HAP-1 (cell line): ENCODE results near the gene IGFBP5.
A peak's percentile ranks its signal among the peaks of the same experiment; 100 is the strongest.

Source experiments
- DNase-seq, 2 experiments: peaks; one replicate each; pipeline ENCODE4 v3.0.0-alpha.2; 2016 to 2020; ENCODE audit warnings: low spot score in 2 of 2
- H3K27me3 ChIP-seq: fragments of 250-450 bp; sonication (Bioruptor Pico); 2 replicates; pipeline ENCODE4 v1.5.1; 2020; ENCODE audit warnings: low read depth, mild to moderate bottlenecking, moderate library complexity
- H3K36me3 ChIP-seq: fragments of 250-450 bp; sonication (Bioruptor Pico); replicated peaks from 2 replicates; pipeline ENCODE4 v1.5.1; 2020; ENCODE audit warnings: mild to moderate bottlenecking
- H3K4me1 ChIP-seq: fragments of 250-450 bp; sonication (Bioruptor Pico); 2 replicates; pipeline ENCODE4 v1.5.1; 2020; ENCODE audit warnings: mild to moderate bottlenecking
- H3K4me3 ChIP-seq: fragments of 250-450 bp; sonication (Bioruptor Pico); 2 replicates; pipeline ENCODE4 v1.5.1; 2020; ENCODE audit warnings: mild to moderate bottlenecking, moderate library complexity
- H3K9me3 ChIP-seq: fragments of 250-450 bp; sonication (Bioruptor Pico); 2 replicates; pipeline ENCODE4 v1.5.1; 2020; ENCODE audit warnings: mild to moderate bottlenecking, moderate library complexity
- in situ Hi-C: fragments of 300-500 bp; cut with MboI; formaldehyde crosslinking; loops from 3 replicates; pipeline ENCODE4 v1.14.3; 2020; ENCODE audit warnings: low sequenced_read_pairs, inconsistent platforms, mixed read lengths

Gene IGFBP5

DNA sequence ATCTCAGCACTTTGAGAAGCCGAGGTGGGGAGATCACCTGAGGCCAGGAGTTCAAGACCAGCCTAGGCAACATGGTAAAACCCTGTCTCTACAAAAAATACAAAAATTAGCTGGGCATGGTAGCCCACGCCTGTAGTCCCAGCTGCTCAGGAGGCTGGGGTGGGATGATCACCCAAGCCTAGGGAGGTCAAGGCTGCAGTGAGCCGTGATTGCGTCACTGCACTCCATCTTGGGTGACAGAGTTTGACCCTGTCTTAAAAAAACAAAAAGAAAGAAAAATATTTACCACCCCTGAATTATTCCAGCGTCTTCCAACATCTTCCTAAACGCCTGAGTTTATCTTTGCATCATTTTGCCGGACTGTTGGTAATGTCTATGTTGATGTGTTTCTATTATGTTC is 6.2 kb upstream of the IGFBP5 start:
- no peaks in the 10 kb centered on the region for H3K9me3 ChIP-seq
- in situ Hi-C loops, result no loop called here
- peaks cover 21% of the 10 kb centered on the region for H3K4me1 ChIP-seq
- peak in 1 of 2 experiments; percentile 22 for DNase-seq
- H3K36me3 ChIP-seq, result no peaks in the 10 kb centered on the region
- no peak overlapping the region for H3K4me3 ChIP-seq
- H3K27me3 ChIP-seq, result no peaks in the 10 kb centered on the region

DNA sequence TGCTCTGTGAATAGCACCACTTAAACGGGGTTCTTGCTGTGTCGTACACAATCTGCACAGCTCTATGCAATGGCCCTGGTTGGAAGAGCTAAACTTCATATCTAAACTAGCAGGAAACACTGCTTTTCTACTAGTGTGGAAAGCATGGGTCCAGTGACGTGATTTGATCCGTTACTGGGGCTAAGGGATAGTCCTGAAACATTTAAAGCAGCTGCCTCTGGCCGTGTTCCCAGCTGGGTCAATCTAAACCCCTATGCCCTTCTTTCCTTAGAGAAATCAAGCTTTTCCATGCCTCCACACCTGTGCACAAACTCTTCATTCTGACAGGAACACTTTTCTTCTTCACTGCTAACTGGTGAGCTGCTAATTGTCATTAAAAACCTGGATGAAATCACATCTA is 5.4 kb upstream of the IGFBP5 start:
- H3K4me1 ChIP-seq, result peaks cover 27% of the 10 kb centered on the region
- H3K36me3 ChIP-seq, result no peaks in the 10 kb centered on the region
- DNase-seq, result no peak
- no peak overlapping the region for H3K4me3 ChIP-seq
- no peaks in the 10 kb centered on the region for H3K9me3 ChIP-seq
- in situ Hi-C loops, result no loop called here
- no peaks in the 10 kb centered on the region for H3K27me3 ChIP-seq

DNA sequence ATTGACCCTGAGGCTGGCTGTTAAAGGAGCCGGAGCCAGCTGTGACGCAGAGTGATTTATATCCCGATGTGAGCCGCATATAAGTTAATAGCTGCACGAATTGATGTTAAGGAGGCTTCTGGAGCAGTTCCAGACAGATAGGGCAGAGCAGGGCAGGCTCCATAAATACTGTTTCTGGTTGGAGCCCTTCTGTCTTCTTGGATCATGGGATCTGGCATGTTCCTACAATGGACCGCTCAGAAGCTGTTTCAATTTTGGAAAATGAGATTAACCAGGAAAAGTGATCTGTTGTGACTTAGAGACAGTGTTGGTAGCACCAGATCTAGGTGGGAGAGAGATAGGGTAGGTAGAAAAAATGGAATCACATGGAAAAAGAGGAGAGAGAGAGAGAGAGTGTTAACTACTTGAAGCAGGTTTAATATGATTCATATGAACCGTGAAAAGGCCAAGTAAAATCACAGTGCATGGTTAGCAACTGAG is 4.8 kb upstream of the IGFBP5 start:
- no peaks in the 10 kb centered on the region for H3K9me3 ChIP-seq
- H3K4me1 ChIP-seq, result peaks cover 34% of the 10 kb centered on the region
- no peaks in the 10 kb centered on the region for H3K27me3 ChIP-seq
- H3K36me3 ChIP-seq, result no peaks in the 10 kb centered on the region
- no peak overlapping the region for H3K4me3 ChIP-seq
- in situ Hi-C loops, result no loop called here
- DNase-seq, result no peak

DNA sequence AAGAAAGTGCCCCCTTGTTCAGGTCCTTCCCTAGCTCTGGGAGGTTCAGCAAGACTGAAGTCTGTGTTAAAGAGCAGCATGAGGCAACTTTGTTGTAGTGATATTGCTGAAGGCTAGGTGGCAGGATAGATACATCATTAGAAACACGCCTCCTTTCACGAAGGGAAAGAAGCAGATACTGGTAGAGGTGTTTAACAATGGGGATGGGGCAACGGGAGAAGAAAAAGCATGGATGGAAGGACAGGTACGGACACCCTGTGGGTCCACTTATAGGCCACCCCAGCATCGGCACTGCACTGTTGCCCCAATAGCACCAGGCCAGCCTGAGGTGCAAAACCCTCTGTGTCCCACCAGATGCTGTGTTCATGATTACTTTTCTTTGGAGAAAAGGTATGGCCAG is 3.5 kb upstream of the IGFBP5 start:
- no peaks in the 10 kb centered on the region for H3K36me3 ChIP-seq
- peaks cover 45% of the 10 kb centered on the region for H3K4me1 ChIP-seq
- no peaks in the 10 kb centered on the region for H3K27me3 ChIP-seq
- DNase-seq, result peak; percentile 45 to 76
- no peak overlapping the region for H3K4me3 ChIP-seq
- in situ Hi-C loops, result no loop called here
- H3K9me3 ChIP-seq, result no peaks in the 10 kb centered on the region

DNA sequence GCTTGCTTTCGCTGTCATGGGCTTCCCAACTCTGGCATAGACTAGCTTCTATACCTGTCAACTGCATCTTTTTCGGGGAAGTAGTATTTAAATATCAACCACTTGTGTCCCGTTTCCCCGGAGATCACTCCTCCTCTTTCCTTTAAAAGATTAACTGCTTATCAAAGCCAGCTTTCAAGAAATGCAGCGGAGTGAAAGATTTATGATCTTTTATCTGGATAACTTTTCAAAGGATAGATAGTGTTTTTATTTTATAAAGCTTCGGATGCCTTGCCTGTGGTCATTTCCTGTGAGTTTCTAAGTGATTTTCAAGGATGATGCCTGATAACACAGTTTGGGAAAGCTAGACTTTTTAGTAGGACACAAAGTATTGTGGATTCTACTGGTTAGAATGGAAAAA is 2.9 kb upstream of the IGFBP5 start:
- no peaks in the 10 kb centered on the region for H3K9me3 ChIP-seq
- no peak overlapping the region for H3K4me3 ChIP-seq
- DNase-seq, result no peak
- H3K4me1 ChIP-seq, result peaks cover 48% of the 10 kb centered on the region
- in situ Hi-C loops, result no loop called here
- H3K36me3 ChIP-seq, result no peaks in the 10 kb centered on the region
- H3K27me3 ChIP-seq, result no peaks in the 10 kb centered on the region

DNA sequence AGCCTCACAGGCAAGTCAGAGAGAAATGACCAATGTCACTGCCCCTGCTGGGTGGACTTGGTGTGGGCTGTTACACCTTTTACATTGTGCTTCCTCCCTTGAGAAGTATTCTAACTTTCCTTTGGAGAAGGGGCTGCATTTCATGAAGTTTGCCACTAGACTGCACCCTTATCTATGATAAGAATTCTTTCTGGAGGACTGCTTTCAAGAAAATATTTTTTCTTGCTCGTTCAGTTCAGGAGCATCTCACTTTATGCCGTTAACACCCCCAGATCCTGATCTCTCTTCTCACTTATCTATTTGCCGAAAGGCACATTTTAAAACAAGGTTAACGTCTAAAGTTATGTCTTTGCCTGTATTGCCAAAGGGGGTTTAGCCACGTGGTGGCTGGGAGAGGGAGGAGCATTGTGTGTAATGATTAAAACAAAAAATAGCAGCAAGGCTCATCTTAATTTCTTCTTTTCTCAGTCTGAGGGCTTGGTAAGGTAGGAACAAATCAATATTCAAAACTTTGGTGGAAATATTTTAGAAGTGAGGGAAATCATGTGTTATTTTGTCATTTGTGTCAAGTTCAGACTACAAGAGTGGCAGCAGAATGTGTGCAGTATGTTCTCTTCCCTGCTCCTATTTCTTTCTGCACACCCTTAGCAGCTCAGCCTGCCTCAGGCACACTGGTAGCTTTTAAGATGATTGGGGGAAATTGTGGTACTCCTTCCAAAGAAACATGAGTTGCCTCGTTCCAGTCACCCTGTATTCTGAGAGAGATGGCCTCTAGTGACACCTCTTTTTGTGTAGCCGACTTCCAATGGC is 1.6 kb upstream of the IGFBP5 start:
- Histone ChIP-seq H3K4me3 (no peak overlapping the region), H3K9me3 (no peaks in the 10 kb centered on the region), H3K4me1 (peaks cover 50% of the 10 kb centered on the region), H3K36me3 (no peaks in the 10 kb centered on the region), H3K27me3 (no peaks in the 10 kb centered on the region)
- peak; percentile 34 to 62 for DNase-seq
- in situ Hi-C loops, result no loop called here

DNA sequence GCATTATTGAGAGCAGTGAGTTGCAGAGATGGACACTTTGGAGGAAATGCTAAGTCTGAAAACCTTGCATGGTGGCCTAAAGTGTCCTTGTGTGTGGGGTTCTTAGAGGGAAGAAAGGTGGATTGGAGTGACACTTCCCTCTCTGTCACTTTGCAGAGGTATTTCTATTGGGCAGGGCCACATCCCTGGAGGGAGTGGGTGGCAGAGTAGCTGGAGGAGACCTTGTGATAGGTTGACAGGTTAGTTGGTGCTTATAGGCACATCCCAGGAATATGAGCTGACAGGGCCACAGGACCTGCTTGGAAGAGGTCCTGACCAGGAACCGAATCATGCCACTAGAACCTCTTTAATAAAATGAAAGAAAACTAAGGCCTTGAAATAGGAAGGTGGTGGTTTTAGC is 972 bp upstream of the IGFBP5 start:
- in situ Hi-C loops, result no loop called here
- H3K4me1 ChIP-seq, result peaks cover 46% of the 10 kb centered on the region
- H3K9me3 ChIP-seq, result no peaks in the 10 kb centered on the region
- DNase-seq, result no peak
- H3K4me3 ChIP-seq, result no peak overlapping the region
- no peaks in the 10 kb centered on the region for H3K36me3 ChIP-seq
- no peaks in the 10 kb centered on the region for H3K27me3 ChIP-seq

DNA sequence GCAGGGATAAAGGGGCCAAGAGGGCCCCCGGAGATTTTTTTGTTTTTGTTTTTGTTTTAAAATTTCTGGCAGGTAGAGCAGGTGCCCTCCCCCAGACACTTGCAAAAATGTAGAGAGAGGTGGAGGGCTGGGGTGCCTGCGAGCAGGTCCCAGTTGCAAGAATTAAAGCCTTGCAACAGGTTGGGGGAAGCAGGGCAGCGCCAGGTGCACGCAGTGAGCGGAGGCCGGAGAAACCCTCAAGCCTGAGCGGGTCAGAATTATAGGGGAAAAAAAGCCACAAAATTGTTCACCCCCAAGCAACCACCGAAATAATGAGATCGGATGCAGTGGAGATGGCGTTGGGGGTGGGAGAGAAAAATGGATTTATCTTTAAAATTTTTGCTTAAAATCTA is 527 bp downstream of the IGFBP5 start:
- H3K27me3 ChIP-seq, result no peaks in the 10 kb centered on the region
- H3K4me3 ChIP-seq, result peak overlapping the region; percentile 41
- no peak for DNase-seq
- in situ Hi-C loops, result loop anchor here (5.0 kb wide), 1 partner anchor 817 kb away; no protein-coding TSS in a partner anchor
- no peaks in the 10 kb centered on the region for H3K36me3 ChIP-seq
- peaks cover 44% of the 10 kb centered on the region for H3K4me1 ChIP-seq
- H3K9me3 ChIP-seq, result no peaks in the 10 kb centered on the region

DNA sequence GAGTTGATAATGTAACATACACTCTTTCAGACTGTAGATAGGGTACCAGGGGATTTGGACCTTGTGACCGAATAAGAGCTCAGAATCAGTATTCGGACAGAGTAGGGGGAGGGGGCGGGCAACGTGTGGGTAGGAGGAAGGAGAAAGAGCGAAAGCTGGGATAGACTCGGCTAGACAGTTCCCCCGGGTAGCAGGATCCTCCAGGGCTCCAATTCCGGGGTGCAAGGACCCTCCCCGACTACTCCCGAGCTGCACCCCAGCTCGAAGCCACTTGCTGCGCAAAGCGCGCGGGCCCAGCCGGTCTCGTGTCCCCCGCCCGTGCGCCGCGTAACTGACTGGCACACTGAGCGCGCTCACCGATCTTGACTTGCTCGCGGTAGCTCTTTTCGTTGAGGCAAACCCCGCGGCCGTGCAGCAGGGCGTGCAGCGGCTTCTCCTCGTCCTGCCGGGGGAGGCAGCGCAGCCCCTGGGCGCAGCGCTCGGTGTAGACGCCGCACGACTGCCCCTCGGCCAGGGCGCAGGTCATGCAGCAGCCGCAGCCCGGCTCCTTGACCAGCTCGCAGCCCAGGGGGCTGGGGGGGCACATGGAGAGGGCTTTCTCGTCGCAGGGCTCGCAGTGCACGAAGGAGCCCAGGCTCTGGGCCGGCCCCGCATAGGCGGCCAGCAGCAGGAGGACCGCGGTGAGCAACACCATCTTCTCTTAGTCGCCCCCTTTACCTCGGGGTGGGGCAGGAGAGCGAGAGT is 1.1 kb downstream of the IGFBP5 start:
- DNase-seq, result peak; percentile 63 to 82
- in situ Hi-C loops, result loop anchor here (5.0 kb wide), 1 partner anchor 818 kb away; no protein-coding TSS in a partner anchor
- Histone ChIP-seq H3K4me1 (peaks cover 44% of the 10 kb centered on the region), H3K9me3 (no peaks in the 10 kb centered on the region), H3K27me3 (no peaks in the 10 kb centered on the region), H3K4me3 (peak overlapping the region; percentile 41), H3K36me3 (no peaks in the 10 kb centered on the region)

DNA sequence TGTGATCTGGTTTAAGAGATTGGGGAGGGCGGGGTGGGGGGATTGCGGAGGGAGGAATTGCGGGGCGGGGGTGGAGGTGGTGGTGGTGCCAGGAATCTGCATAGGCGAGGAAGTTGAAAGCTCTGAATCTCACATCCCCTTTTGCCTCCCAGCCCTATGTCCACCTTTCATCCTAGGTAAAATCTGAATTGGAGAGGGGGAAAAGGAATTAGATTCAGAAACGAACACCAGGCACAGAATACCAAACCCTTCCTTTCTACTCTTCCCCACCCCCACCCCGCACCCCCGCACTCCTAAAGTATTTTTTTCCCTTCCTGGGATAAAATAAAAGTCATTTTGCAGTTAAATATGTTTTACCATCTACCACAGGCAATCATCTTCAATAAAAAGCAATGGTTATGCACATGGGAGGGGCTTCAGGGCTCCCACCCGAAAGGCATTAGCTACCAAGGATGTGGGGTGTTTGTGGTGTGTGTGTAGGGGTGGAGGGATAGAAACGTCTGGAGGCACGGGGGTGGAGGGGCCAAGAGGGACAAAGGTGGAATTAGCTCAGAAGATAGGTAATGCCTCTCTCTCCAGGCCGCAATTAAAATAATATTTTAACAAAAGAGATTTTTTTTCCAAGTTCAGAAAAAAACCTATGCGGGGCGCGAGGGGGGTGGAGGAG is 1.8 kb downstream of the IGFBP5 start:
- Histone ChIP-seq H3K36me3 (no peaks in the 10 kb centered on the region), H3K9me3 (no peaks in the 10 kb centered on the region), H3K4me3 (peak overlapping the region; percentile 41), H3K27me3 (no peaks in the 10 kb centered on the region), H3K4me1 (peaks cover 44% of the 10 kb centered on the region)
- DNase-seq, result peak; percentile 50 to 57
- in situ Hi-C loops, result loop anchor here (5.0 kb wide), 1 partner anchor 819 kb away; no protein-coding TSS in a partner anchor

DNA sequence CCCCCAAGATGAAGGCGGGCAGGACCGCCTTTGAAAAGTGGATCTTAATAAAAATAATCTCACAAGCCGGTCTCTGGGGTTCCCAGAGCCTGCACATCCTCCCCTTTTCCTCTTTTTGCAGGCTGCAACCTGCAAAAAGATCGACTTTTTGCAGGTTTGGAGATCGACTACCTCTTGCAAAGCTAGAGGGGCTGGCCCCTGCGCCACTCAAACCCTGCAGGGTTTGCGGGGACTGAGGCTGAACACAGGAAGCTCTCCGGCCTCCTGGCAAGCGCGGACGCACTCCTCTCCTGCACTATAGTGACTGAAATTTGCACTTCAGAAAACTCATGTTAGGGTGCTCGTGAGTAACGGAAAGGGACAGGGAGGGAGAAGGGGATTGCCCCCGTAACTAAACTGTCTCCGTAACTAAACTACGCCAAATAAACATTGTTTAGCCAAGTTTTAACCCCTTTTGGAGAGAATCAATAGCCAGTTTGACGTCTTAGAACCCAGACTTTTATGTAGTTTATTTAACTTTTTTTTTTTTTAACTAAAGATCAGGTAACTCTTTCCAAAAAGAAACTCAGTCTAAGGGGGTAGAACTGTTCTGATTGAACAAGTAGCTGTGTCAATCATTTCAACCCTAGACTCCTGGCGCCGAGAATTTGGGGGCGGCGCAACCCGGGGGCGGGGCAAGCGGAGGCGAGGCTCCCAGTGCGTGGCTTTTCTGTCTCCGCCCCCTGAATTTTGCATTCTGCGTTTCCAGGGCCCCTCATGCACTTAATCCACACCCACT is 2.5 kb downstream of the IGFBP5 start:
- in situ Hi-C loops, result loop anchor here (5.0 kb wide), 1 partner anchor 819 kb away; no protein-coding TSS in a partner anchor

DNA sequence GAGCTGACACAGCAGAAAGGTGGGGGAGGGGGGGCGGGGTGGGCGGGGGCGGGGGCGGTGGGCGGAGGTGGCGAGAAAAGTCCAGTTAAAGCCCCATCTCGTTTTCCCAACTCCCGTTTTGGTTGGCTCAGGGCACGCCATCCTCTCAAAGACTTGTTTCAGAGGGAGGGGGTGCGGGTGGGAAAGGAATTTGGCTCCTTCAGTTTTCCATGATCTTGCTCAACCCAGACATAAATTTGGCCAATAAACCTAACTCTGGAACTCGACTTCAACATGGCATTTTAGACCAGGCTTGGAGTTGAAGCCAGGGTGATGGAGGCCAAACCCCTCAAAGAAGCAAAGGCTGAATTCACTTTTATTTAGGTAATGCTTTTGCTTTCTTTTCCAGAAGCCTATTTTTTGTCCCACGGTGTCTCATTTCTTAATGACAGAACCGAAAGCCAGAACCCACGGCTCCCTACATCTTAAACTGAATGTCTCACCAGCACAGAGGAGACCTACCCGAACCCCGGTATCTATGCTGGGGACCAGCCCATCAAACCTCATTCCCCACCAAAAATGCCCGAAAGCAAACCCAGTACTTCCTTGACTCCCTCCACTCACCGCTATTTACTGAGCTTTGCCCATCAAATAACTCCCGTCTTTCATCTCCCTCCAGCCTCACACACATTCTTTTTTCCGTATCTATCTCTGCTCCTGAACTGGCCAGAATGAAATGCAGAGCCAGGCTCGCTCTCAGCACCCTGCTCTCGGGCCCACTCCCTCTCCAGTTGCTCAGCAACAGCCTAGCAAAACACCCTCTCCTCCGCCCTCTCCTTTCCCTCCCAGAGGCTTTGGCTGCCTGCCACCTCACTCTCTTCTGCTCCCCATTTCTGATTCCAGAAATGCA is 4.3 kb downstream of the IGFBP5 start:
- Histone ChIP-seq H3K4me3 (peak overlapping the region; percentile 8), H3K4me1 (peaks cover 34% of the 10 kb centered on the region), H3K27me3 (no peaks in the 10 kb centered on the region), H3K9me3 (no peaks in the 10 kb centered on the region), H3K36me3 (no peaks in the 10 kb centered on the region)
- in situ Hi-C loops, result loop anchor here (5.0 kb wide), 1 partner anchor 821 kb away; no protein-coding TSS in a partner anchor
- peak; percentile 88 to 91 for DNase-seq

More for the DNA sequence above, 2.5 kb downstream of the IGFBP5 start:
- no peaks in the 10 kb centered on the region for H3K36me3 ChIP-seq
- peak overlapping the region; percentile 47 for H3K4me3 ChIP-seq
- H3K4me1 ChIP-seq, result peaks cover 44% of the 10 kb centered on the region
- peak; percentile 92 to 97 for DNase-seq
- H3K9me3 ChIP-seq, result no peaks in the 10 kb centered on the region
- no peaks in the 10 kb centered on the region for H3K27me3 ChIP-seq
